ENCODE data around the gene CBX8.
"Not testable (repeated sequence)": the region's sequence is repeated elsewhere in the genome, so short reads cannot be mapped to it uniquely, and the experiment has no call there.

The CBX8 gene

DNA sequence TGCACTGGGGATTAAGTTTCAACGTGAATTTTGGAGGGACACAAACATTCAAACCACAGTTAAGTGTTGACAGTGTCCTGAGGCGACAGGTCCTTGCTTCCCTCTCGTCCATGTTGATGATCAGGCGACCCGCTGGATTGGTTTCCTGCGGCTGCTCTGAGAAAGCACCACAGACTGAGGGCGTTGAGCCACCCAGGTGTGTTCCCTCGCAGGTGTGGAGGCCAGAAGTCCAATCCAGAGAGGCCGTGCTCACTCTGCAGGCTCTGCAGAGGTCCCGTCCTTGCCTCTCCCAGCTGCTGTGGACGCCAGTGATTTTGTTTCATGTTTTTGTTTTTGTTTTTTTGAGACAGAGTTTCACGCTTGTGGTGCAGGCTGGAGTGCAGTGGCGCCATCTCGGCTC lies 41.3 kb downstream of the CBX8 start:
- no peak for TF ChIP-seq POLR2A (IDR thresholded peaks at IDR 0.05; ENCODE audit: low read depth, low read length)
- TF ChIP-seq POLR2AphosphoS5 (IDR thresholded peaks at IDR 0.05; ENCODE audit: low read depth, low read length) = no peak
- no peak for TF ChIP-seq TAF1 (IDR thresholded peaks at IDR 0.05; ENCODE audit: low read depth, low read length)
- no peak for TF ChIP-seq PAX5 (IDR thresholded peaks at IDR 0.05; ENCODE audit: insufficient read depth, low read length, severe bottlenecking)
- no peak for TF ChIP-seq POU2F2 (IDR thresholded peaks at IDR 0.05; ENCODE audit: low read depth, low read length)
- DNase-seq (ENCODE audit: insufficient read length, low spot score) = no peak
- no peak for FAIRE-seq

DNA sequence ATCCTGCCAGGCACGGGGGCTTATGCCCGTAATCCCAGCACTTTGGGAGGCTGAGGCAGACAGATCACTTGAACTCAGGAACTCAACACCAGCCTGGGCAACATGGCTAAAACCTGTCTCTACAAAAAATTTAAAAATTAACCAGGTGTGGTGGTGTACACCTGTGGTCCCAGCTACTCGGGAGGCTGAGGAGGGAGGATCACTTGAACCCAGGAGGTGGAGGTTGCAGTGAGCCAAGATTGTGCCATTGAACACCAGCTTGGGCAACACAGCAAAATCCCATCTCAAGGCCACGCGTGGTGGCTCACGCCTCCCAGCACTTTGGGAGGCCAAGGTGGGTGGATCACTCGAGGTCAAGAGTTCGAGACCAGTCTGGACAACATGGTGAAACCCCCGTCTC lies 42.0 kb downstream of the CBX8 start:
- FAIRE-seq; DNase-seq (ENCODE audit: insufficient read length, low spot score): not testable (repeated sequence)

DNA sequence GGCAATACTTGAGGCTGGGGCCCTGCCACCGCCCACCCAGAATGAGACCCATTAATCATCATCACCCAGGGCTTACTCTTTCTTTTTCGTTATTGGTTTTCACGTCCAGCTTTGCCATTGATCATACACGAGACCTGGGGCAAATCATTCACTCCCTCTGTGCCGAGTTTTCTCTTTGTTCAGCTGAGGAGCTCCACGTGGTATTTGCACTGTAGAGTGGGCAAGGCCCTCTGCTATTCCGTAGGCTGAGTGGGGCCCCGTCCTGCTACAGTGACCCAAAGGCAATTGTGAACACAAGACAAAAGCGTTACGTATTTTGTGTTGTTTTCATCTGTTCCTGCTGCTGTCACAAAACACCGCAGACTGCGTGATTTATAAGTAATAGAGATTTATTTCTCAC lies 42.5 kb downstream of the CBX8 start:
- no peak for TF ChIP-seq PAX5 (IDR thresholded peaks at IDR 0.05; ENCODE audit: insufficient read depth, low read length, severe bottlenecking)
- TF ChIP-seq POU2F2 (IDR thresholded peaks at IDR 0.05; ENCODE audit: low read depth, low read length) = no peak
- TF ChIP-seq TAF1 (IDR thresholded peaks at IDR 0.05; ENCODE audit: low read depth, low read length) = no peak
- TF ChIP-seq SPI1 (IDR thresholded peaks at IDR 0.05; ENCODE audit: low read depth, low read length) = no peak
- no peak for TF ChIP-seq POLR2AphosphoS5 (IDR thresholded peaks at IDR 0.05; ENCODE audit: low read depth, low read length)
- TF ChIP-seq POLR2A (IDR thresholded peaks at IDR 0.05; ENCODE audit: low read depth, low read length) = no peak
- no peak for DNase-seq (ENCODE audit: insufficient read length, low spot score)
- FAIRE-seq = no peak

DNA sequence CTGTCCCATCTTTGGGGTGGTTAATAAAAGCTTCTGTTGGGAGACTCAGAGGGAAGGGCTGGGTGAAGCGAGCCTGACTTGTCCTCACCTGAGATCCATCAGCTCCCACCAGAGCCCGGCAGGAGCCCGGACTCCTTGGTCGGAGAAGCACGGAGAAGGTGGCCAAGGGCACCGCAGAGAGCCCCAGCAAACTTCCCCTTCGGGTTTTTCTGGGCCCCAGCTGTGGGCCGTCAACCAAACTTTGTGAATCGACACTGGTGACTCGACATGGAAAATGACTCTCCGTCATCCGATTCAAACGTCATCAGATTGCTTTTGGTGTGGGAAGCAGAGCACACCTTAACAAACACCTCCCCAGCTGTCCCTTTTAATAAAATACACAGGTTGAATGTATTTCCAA lies 44.7 kb downstream of the CBX8 start:
- DNase-seq (ENCODE audit: insufficient read length, low spot score) = no peak
- no peak for TF ChIP-seq POLR2A (IDR thresholded peaks at IDR 0.05; ENCODE audit: low read depth, low read length)
- no peak for TF ChIP-seq TAF1 (IDR thresholded peaks at IDR 0.05; ENCODE audit: low read depth, low read length)
- TF ChIP-seq SPI1 (IDR thresholded peaks at IDR 0.05; ENCODE audit: low read depth, low read length) = no peak
- no peak for TF ChIP-seq POU2F2 (IDR thresholded peaks at IDR 0.05; ENCODE audit: low read depth, low read length)
- no peak for TF ChIP-seq PAX5 (IDR thresholded peaks at IDR 0.05; ENCODE audit: insufficient read depth, low read length, severe bottlenecking)
- no peak for TF ChIP-seq POLR2AphosphoS5 (IDR thresholded peaks at IDR 0.05; ENCODE audit: low read depth, low read length)
- FAIRE-seq = no peak

DNA sequence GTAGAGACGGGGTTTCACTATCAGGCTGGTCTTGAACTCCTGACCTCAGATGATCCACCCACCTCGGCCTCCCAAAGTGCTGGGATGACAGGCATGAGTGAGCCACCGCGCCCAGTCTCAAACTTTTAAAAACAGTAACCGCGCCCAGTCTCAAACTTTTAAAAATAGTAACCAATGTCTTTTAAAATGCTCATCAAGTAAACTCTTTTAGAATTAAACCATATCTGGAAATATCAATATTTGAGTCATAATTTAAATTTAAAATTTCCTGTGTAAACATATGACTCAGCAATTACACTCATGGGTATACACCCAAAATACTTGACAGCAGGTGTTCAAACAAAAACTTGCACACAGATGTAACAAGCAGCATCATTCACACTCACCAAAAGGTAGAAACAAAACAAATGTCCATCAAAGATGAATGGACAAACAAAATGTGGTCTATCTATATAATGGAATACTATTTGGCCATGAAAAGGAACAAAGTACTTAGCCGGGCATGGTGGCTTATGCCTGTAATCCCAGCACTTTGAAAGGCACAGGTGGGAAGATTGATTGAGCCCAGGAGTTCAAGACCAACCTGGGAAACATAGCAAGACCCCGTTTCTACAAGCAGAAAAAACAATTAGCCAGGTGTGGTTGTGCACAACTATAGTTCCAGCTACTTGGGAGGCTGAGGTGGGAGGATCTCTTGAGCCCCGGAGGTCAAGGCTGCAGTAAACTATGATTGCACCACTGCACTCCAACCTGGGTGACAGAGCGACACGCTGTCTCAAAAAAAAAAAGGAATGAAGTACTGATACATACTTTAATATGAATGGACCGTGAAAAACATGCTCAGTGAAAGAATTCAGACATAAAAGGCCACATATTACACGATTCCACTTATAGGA lies 46.0 kb downstream of the CBX8 start:
- no peak for TF ChIP-seq TAF1 (IDR thresholded peaks at IDR 0.05; ENCODE audit: low read depth, low read length)
- TF ChIP-seq SPI1 (IDR thresholded peaks at IDR 0.05; ENCODE audit: low read depth, low read length) = no peak
- TF ChIP-seq POU2F2 (IDR thresholded peaks at IDR 0.05; ENCODE audit: low read depth, low read length) = no peak
- TF ChIP-seq PAX5 (IDR thresholded peaks at IDR 0.05; ENCODE audit: insufficient read depth, low read length, severe bottlenecking) = no peak
- no peak for TF ChIP-seq POLR2A (IDR thresholded peaks at IDR 0.05; ENCODE audit: low read depth, low read length)
- TF ChIP-seq POLR2AphosphoS5 (IDR thresholded peaks at IDR 0.05; ENCODE audit: low read depth, low read length) = no peak
- no peak for DNase-seq (ENCODE audit: insufficient read length, low spot score)
- no peak for FAIRE-seq

DNA sequence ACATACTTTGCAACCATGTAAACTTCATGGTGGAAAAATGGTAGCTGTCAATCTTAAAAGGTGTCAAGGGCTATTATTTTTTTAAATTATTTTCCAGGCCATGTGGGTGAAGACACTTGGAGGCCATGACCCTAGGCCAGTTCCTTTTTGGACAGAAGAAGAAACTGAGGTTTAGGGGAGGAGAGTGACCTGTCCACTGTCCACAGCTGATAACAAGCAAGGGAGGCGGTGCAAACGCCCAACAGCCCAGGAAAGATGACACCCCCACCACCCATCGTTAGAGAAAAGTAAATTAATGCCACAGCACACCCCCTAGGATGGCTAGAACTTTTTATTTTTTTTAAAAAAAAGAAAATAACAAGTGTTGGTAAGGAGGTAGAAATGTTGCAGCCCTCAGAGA lies 46.9 kb downstream of the CBX8 start:
- no peak for DNase-seq (ENCODE audit: insufficient read length, low spot score)
- TF ChIP-seq TAF1 (IDR thresholded peaks at IDR 0.05; ENCODE audit: low read depth, low read length) (no peak), POU2F2 (IDR thresholded peaks at IDR 0.05; ENCODE audit: low read depth, low read length) (no peak), POLR2A (IDR thresholded peaks at IDR 0.05; ENCODE audit: low read depth, low read length) (no peak), PAX5 (IDR thresholded peaks at IDR 0.05; ENCODE audit: insufficient read depth, low read length, severe bottlenecking) (no peak), POLR2AphosphoS5 (IDR thresholded peaks at IDR 0.05; ENCODE audit: low read depth, low read length) (no peak), SPI1 (IDR thresholded peaks at IDR 0.05; ENCODE audit: low read depth, low read length) (no peak)
- FAIRE-seq = no peak

DNA sequence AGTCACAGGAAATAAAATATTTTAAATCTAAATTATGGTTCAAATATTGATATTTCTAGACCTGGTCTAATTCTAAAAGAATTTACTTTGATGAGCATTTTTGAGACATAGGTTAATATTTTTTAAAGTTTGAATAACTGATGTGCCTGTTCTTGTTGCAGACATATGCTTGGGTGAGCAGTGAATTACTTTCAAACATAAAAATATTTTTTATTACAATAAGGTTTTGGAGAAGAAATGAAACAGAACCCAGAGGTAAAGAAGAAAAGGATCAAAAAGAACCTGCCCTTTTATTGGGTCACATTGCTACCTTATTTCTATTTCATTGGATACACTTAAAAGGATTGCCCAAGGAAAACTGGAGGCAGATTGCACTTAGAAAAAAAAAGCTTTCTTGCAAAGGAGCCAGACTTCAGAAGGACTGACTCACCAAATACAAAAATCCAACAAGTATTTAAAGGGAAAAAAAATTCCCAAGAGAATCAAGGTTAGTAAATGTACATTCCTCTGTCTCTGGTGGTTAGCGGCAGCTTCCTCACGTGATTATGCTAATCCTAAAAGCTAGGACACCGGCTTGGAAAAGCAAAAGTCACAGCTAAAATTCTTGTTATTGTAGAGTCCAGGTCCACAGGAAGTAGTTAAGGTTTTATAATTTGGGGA lies 47.6 kb downstream of the CBX8 start:
- FAIRE-seq (no peak), DNase-seq (ENCODE audit: insufficient read length, low spot score) (no peak)
- TF ChIP-seq POLR2AphosphoS5 (IDR thresholded peaks at IDR 0.05; ENCODE audit: low read depth, low read length) (no peak), TAF1 (IDR thresholded peaks at IDR 0.05; ENCODE audit: low read depth, low read length) (no peak), PAX5 (IDR thresholded peaks at IDR 0.05; ENCODE audit: insufficient read depth, low read length, severe bottlenecking) (no peak), SPI1 (IDR thresholded peaks at IDR 0.05; ENCODE audit: low read depth, low read length) (no peak)

DNA sequence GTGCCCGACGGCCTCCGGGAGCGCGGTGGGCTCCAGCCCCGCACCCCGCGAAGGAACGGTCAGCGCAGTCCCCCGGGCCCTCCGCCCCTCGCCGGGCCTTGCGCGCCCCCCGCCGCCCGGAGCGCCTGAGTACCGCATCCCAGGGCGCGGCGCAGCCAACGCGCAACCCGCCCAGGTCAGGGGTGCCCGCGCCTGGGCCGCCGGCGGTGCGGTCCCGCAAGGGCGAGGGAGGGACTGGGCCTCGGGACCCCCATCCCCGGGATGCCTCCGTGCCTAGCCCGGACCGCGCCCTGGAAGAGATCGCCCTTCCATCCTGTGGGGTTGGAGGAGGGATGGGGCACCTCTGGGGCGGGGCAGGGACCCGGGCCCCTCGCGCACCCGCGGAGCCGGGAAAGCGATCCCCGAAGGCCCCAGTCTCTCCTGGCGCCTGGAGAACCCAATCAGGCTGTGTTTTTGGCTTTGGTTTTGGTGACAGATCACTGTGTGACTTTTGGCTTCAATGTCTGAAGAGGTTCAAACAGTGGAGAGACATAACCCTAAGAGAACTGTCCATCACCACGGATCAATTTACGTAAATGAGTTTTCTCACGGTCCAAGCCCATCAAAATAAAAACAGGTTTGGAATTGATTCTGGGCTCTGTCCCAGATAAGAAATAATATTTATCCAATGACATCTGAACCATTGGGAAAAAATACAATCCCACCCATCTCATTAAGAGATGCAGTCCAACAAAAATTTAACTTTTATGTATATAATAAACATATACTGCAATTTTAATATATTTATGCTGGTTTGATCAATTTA lies 48.4 kb downstream of the CBX8 start:
- TF ChIP-seq SPI1 (IDR thresholded peaks at IDR 0.05; ENCODE audit: low read depth, low read length) (no peak), PAX5 (IDR thresholded peaks at IDR 0.05; ENCODE audit: insufficient read depth, low read length, severe bottlenecking) (no peak), POU2F2 (IDR thresholded peaks at IDR 0.05; ENCODE audit: low read depth, low read length) (no peak), TAF1 (IDR thresholded peaks at IDR 0.05; ENCODE audit: low read depth, low read length) (no peak), POLR2AphosphoS5 (IDR thresholded peaks at IDR 0.05; ENCODE audit: low read depth, low read length) (no peak), POLR2A (IDR thresholded peaks at IDR 0.05; ENCODE audit: low read depth, low read length) (no peak)
- DNase-seq (ENCODE audit: insufficient read length, low spot score) (no peak), FAIRE-seq (no peak)

DNA sequence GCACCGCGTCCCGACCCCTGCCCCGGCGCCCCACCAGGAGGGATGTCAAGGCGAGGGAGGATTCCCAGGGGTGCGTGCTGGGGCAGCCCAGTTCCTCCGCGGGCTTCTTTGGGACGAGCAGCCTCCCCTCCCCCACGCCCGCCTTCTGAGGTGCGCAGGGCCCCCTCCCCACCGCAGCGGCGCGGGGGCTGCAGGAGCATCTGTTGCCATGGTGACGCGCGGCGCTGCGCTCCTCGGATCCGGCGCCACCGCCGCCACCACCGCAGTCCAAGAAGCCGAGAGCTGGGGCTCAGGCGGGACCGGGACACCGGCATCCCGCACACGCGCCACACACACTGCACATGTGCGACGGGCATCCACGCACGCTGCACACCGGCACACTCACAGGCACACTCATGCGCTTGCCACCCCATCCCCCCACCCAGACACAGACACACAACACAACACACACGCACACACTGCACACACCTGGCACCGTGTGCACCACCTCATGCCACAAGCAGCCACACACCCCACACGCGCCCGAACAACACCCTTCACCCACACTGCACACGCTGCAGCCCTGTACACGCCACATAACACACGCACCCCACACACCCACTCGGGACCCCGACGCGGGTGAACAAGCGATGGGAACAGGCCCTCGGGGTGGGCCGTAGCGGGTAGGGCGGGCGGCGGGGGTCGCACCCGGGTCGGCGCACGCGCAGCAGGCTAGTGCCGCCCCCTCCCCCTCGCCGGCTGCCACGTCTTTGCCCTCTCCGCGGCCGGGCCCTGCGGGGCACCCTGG lies 49.2 kb downstream of the CBX8 start:
- FAIRE-seq = no peak

More for the DNA sequence above, 49.2 kb downstream of the CBX8 start:
- no peak for DNase-seq (ENCODE audit: insufficient read length, low spot score)
- no peak for TF ChIP-seq SPI1 (IDR thresholded peaks at IDR 0.05; ENCODE audit: low read depth, low read length)
- no peak for TF ChIP-seq POLR2AphosphoS5 (IDR thresholded peaks at IDR 0.05; ENCODE audit: low read depth, low read length)
- TF ChIP-seq TAF1 (IDR thresholded peaks at IDR 0.05; ENCODE audit: low read depth, low read length) = no peak
- no peak for TF ChIP-seq POU2F2 (IDR thresholded peaks at IDR 0.05; ENCODE audit: low read depth, low read length)
- no peak for TF ChIP-seq POLR2A (IDR thresholded peaks at IDR 0.05; ENCODE audit: low read depth, low read length)
- TF ChIP-seq PAX5 (IDR thresholded peaks at IDR 0.05; ENCODE audit: insufficient read depth, low read length, severe bottlenecking) = no peak
